BLaER1 treated with 17β-estradiol and CSF1 and Interleukin-3, amounts not matched to agents 10 nM and 100 nM (cell line): ENCODE results near the gene MTUS2.
A peak's percentile ranks its signal among the peaks of the same experiment; 100 is the strongest.

Experiments used
- H3K27ac ChIP-seq, 11 experiments: shearing (Covaris generic); formaldehyde crosslinking; 2 replicates each; pipeline ENCODE4 v1.8.1; 2022
- H3K27me3 ChIP-seq, 11 experiments: shearing (Covaris generic); formaldehyde crosslinking; 2 replicates each; pipeline ENCODE4 v1.8.1; 2022
- H3K36me3 ChIP-seq, 11 experiments: shearing (Covaris generic); formaldehyde crosslinking; 2 replicates each; pipeline ENCODE4 v1.8.1; 2022
- H3K4me1 ChIP-seq, 10 experiments: shearing (Covaris generic); formaldehyde crosslinking; 2 replicates each; pipeline ENCODE4 v1.8.1; 2022
- H3K4me2 ChIP-seq, 11 experiments: shearing (Covaris generic); formaldehyde crosslinking; 2 replicates each; pipeline ENCODE4 v1.8.1; 2022
- H3K4me3 ChIP-seq, 10 experiments: shearing (Covaris generic); formaldehyde crosslinking; 2 replicates each; pipeline ENCODE4 v1.8.1; 2022
- H3K9ac ChIP-seq, 11 experiments: shearing (Covaris generic); formaldehyde crosslinking; 2 replicates each; pipeline ENCODE4 v1.8.1; 2022
- H3K9me3 ChIP-seq, 11 experiments: shearing (Covaris generic); formaldehyde crosslinking; replicated peaks in 1 of 11; 2 replicates each; pipeline ENCODE4 v1.8.1; 2022
- H4K20me1 ChIP-seq, 11 experiments: shearing (Covaris generic); formaldehyde crosslinking; 2 replicates each; pipeline ENCODE4 v1.8.1; 2022
- Cebpa-rat ChIP-seq, 11 experiments: shearing (Covaris generic); IDR thresholded peaks; 2 replicates each; pipeline ENCODE4 v1.8.1; 2022

The MTUS2 gene

GRCh38 chr13:29117663-29118062 lies 297.5 kb downstream of the MTUS2 start:
- no peaks in the 10 kb centered on the region for H4K20me1 ChIP-seq
- no peak overlapping the region for H3K9ac ChIP-seq
- no peak overlapping the region for H3K27ac ChIP-seq
- no peak overlapping the region for H3K4me3 ChIP-seq
- peaks cover 0 to 4% (median 0%) of the 10 kb centered on the region in 11 experiments; a peak in 1 of 22 replicates for H3K9me3 ChIP-seq
- no peaks in the 10 kb centered on the region for H3K4me1 ChIP-seq
- no peak overlapping the region for H3K4me2 ChIP-seq
- H3K36me3 ChIP-seq, result no peaks in the 10 kb centered on the region
- H3K27me3 ChIP-seq, result no peaks in the 10 kb centered on the region
- no peak for TF ChIP-seq Cebpa-rat (IDR thresholded peaks at IDR 0.05)

DNA sequence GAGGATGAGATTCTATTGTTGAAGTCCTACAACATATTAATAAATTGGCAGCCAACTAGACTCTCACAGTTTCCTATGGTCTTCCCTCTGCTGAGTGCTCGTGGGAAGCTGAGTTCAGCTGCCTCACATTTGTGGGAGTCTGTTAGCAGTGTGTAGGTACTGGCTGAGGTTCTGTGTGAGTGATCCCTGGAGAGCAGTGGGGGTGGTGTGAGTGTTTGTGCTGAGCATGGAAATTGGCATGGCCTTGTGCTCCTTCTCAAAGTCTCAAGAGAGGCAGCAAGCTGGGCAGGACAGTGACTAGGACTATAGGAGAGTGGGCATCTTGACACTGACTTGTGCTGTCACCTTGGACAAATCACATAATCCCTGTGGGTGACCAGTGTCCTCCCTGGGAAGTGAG lies 298.3 kb downstream of the MTUS2 start:
- Histone ChIP-seq H3K27ac (no peak overlapping the region), H3K4me2 (no peak overlapping the region), H3K4me3 (no peak overlapping the region), H3K27me3 (no peaks in the 10 kb centered on the region), H3K36me3 (no peaks in the 10 kb centered on the region), H3K9me3 (peaks cover 0 to 4% (median 0%) of the 10 kb centered on the region in 11 experiments; a peak in 1 of 22 replicates), H4K20me1 (no peaks in the 10 kb centered on the region), H3K4me1 (no peaks in the 10 kb centered on the region), H3K9ac (no peak overlapping the region)
- TF ChIP-seq Cebpa-rat (IDR thresholded peaks at IDR 0.05), result no peak

DNA sequence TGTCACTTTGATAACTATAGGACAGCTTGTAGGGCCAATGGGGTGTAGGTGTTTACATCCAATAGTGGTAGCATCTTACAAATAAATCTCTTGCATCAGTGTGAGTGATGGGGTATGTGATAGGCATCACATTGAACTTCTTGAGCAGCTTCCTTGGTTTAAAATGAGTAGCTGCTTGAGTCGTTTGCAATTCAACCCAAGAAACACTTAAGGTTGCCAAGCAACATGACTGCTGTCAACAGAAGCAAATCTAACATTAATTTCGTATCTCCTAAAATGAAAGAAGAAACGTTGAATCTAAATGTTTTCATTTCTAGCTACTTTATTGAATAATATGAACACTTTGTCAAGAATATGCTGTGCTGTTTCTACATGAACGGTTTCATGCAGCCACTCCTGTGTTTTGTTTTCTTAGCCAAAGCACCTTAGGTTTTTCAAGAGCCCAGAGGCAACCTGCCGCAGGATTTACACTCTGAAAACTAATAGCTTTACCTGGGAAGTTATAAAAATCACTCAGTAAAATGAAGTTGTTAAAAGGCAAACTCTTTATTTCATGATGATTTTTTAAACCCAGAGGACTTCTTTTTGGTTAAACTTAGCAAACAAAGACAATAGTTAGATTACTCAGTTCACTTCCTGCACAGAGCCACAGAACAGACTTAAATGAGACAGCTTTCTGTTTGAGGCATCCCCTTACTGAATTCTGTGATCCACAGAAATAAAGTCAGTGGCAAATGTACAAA lies 305.2 kb downstream of the MTUS2 start:
- no peak for TF ChIP-seq Cebpa-rat (IDR thresholded peaks at IDR 0.05)
- Histone ChIP-seq H4K20me1 (no peaks in the 10 kb centered on the region), H3K36me3 (no peaks in the 10 kb centered on the region), H3K27ac (no peak overlapping the region), H3K27me3 (no peaks in the 10 kb centered on the region), H3K4me1 (peaks cover 0 to 9% (median 6%) of the 10 kb centered on the region in 10 experiments; a peak in 7 of 20 replicates), H3K9ac (no peak overlapping the region), H3K4me3 (no peak overlapping the region), H3K4me2 (peak overlapping the region in 2 of 11 experiments; percentile 2 to 13; a peak in 3 of 22 replicates), H3K9me3 (peaks cover 0 to 4% (median 0%) of the 10 kb centered on the region in 11 experiments; a peak in 1 of 22 replicates)

DNA sequence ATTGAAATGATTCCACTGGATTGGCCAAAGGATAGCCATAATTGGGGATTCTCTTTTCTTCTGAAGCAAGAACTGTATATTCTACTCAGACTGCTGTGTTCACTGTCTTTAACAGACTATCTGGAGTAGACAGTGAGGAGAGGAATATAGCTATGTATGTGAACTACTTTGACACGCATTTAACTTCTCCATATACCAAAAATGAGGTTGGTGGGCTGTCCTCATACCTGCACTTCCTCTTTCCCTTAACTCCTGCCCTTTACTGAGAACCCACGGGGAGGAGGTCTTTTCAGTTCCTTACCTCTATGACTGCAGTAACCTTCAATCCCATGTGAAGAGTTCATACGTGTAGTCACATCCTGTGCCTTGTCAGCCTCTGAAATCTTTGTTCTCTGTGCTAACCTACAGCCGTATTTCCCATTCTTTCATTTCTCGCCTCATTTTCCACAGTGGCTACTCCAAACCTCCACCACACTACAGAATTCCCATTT lies 305.8 kb downstream of the MTUS2 start:
- Histone ChIP-seq H3K4me1 (peaks cover 0 to 9% (median 6%) of the 10 kb centered on the region in 10 experiments; a peak in 7 of 20 replicates), H3K4me2 (peak overlapping the region in 2 of 11 experiments; percentile 2 to 13; a peak in 2 of 22 replicates), H3K27me3 (no peaks in the 10 kb centered on the region), H4K20me1 (no peaks in the 10 kb centered on the region), H3K9ac (no peak overlapping the region), H3K9me3 (peaks cover 0 to 4% (median 0%) of the 10 kb centered on the region in 11 experiments; a peak in 1 of 22 replicates), H3K4me3 (no peak overlapping the region), H3K36me3 (no peaks in the 10 kb centered on the region), H3K27ac (no peak overlapping the region)
- no peak for TF ChIP-seq Cebpa-rat (IDR thresholded peaks at IDR 0.05)

- Histone ChIP-seq H3K4me2 (no peak overlapping the region), H3K9ac (no peak overlapping the region), H3K9me3 (no peaks in the 10 kb centered on the region), H4K20me1 (no peaks in the 10 kb centered on the region), H3K4me1 (peaks cover 0 to 27% (median 6%) of the 10 kb centered on the region in 10 experiments; a peak in 8 of 20 replicates), H3K27me3 (no peaks in the 10 kb centered on the region), H3K4me3 (no peak overlapping the region), H3K36me3 (no peaks in the 10 kb centered on the region), H3K27ac (no peak overlapping the region)
- no peak for TF ChIP-seq Cebpa-rat (IDR thresholded peaks at IDR 0.05)
Observed at GRCh38 chr13:29129616-29130015, 309.5 kb downstream of the MTUS2 start.

DNA sequence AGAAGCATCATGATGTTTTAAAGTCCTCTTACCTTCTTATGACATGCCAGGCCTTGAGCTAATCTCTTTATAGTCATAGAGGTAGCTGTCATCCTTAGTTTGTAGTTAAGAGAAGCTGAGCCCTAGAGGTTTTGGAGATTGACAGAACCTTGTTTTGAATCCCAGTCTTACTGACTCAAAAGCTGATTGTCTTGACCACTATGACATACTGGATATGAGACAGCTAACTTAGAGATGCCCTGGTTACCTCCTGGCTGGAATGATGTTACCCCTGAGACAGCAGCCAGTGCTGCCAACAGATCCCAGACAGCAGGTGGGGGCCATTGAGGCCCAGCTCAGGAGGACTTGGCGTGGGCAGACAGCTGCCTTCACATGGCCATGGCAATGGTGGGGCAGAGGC lies 311.0 kb downstream of the MTUS2 start:
- H3K36me3 ChIP-seq, result no peaks in the 10 kb centered on the region
- H3K9ac ChIP-seq, result no peak overlapping the region
- H4K20me1 ChIP-seq, result no peaks in the 10 kb centered on the region
- H3K4me2 ChIP-seq, result no peak overlapping the region
- peaks cover 0 to 1% (median 0%) of the 10 kb centered on the region in 11 experiments; a peak in 2 of 22 replicates for H3K9me3 ChIP-seq
- TF ChIP-seq Cebpa-rat (IDR thresholded peaks at IDR 0.05), result no peak
- no peak overlapping the region for H3K4me3 ChIP-seq
- H3K27me3 ChIP-seq, result no peaks in the 10 kb centered on the region
- H3K27ac ChIP-seq, result no peak overlapping the region
- peaks cover 0 to 18% (median 0%) of the 10 kb centered on the region in 10 experiments; a peak in 5 of 20 replicates for H3K4me1 ChIP-seq

DNA sequence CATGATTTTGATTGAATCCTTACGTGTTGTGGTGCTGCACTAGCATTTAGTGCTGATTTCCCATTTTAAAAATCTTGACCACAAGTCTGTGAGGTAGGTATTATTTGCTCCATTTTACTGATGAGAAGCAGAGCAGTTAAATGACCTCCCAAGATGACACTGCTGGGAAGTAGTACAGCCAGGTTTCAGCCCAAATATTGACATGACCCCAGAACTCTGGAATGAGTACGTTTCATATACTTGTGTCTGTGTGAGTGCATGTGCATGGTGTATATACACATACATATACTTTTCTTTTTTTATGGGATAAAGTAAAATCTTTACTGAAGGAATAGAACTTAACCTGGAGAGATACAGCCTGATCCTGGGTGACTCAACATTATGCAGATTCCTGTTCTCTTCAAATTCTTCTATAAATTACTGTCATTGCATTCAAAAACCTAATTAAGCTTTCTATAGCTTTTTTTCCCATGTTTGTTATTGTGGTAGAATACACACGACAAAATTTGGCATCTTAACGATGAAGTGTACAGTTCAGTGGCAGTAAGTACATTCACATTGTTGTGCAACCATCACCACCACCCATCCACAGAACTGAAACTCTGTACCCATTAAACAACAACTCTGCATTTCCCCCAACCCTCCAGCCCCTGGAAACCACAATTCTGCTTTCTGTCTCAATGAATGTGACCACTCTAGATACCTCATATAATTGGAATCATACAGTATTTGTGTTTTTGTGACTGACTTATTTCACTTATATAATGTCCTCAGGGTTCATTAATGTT lies 311.9 kb downstream of the MTUS2 start:
- no peak overlapping the region for H3K9ac ChIP-seq
- H3K27ac ChIP-seq, result no peak overlapping the region
- peak overlapping the region in 2 of 11 experiments; percentile 1 to 7; a peak in 2 of 22 replicates for H3K4me2 ChIP-seq
- peaks cover 0 to 10% (median 1%) of the 10 kb centered on the region in 11 experiments; a peak in 8 of 22 replicates for H3K9me3 ChIP-seq
- no peaks in the 10 kb centered on the region for H3K36me3 ChIP-seq
- H3K27me3 ChIP-seq, result no peaks in the 10 kb centered on the region
- H4K20me1 ChIP-seq, result no peaks in the 10 kb centered on the region
- no peak overlapping the region for H3K4me3 ChIP-seq
- peaks cover 0 to 18% (median 0%) of the 10 kb centered on the region in 10 experiments; a peak in 4 of 20 replicates for H3K4me1 ChIP-seq
- TF ChIP-seq Cebpa-rat (IDR thresholded peaks at IDR 0.05), result no peak

DNA sequence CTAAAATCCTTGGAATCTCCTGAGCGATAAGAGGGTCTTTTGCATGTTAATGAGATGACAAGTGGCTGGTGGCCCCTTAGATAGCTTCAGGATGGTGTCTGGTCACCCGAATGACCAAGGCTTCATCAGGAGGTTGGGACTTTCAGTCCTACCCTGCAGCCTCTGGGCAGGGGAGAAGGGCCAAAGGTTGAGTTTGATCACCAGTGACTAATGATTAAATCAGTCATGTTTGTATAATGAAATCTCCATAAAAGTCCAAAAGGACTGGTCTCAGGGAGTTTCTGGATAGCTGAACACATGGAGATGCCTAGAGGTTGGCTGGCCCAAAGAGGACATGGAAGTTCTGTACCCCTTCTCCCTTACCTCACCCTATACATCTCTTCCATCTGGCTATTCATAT lies 316.2 kb downstream of the MTUS2 start:
- Histone ChIP-seq H3K9ac (no peak overlapping the region), H3K4me3 (no peak overlapping the region), H3K27me3 (no peaks in the 10 kb centered on the region), H3K4me1 (peaks cover 5 to 30% (median 13%) of the 10 kb centered on the region in 10 experiments; a peak in 17 of 20 replicates), H3K9me3 (peaks cover 0 to 16% (median 4%) of the 10 kb centered on the region in 11 experiments; a peak in 8 of 22 replicates), H3K27ac (no peak overlapping the region), H3K36me3 (no peaks in the 10 kb centered on the region), H4K20me1 (no peaks in the 10 kb centered on the region), H3K4me2 (no peak overlapping the region)
- TF ChIP-seq Cebpa-rat (IDR thresholded peaks at IDR 0.05), result 0 out of 22 replicates have a peak, but pooled peaks of 1 of the 11 experiments have one; percentile 14

DNA sequence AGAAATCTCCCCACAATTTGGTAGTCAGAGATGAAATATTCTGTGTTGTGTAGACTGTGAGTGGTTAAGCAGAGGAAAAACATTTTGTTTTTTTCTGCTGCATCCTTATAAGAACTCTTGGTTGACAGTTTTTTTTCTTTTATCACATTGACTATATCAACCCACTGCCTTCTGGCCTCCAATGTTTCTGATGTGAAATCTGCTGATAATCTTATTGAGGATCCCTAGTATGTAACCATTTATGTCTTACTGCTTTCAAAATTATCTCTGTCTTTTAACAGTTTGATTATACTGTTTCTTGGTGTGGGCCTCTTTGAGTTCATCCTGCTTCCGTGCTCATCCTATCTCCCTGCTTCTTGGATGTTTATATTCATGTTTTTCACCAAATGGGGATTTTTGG lies 316.9 kb downstream of the MTUS2 start:
- H3K36me3 ChIP-seq, result no peaks in the 10 kb centered on the region
- TF ChIP-seq Cebpa-rat (IDR thresholded peaks at IDR 0.05), result no peak
- no peak overlapping the region for H3K4me3 ChIP-seq
- H3K9me3 ChIP-seq, result peaks cover 0 to 16% (median 4%) of the 10 kb centered on the region in 11 experiments; a peak in 8 of 22 replicates
- H4K20me1 ChIP-seq, result no peaks in the 10 kb centered on the region
- H3K27me3 ChIP-seq, result no peaks in the 10 kb centered on the region
- H3K4me2 ChIP-seq, result no peak overlapping the region
- peaks cover 5 to 26% (median 13%) of the 10 kb centered on the region in 10 experiments; a peak in 17 of 20 replicates for H3K4me1 ChIP-seq
- H3K27ac ChIP-seq, result no peak overlapping the region
- H3K9ac ChIP-seq, result no peak overlapping the region
